NAMALWA (cell line): ENCODE measurements around the gene KCND2.
"Not testable (repeated sequence)": the region's sequence is repeated elsewhere in the genome, so short reads cannot be mapped to it uniquely, and the experiment has no call there.

Experiments
- DNase-seq: peaks from one replicate; pipeline ENCODE4 v3.0.0-alpha.2; 2015; ENCODE audit warnings: low spot score

The KCND2 gene

GRCh38 chr7:120502132-120502531 is 229.2 kb downstream of the KCND2 start:
- DNase-seq = no peak

- no peak for DNase-seq
Observed at GRCh38 chr7:120502825-120503224, 229.8 kb downstream of the KCND2 start.

GRCh38 chr7:120504386-120504785 is 231.4 kb downstream of the KCND2 start:
- no peak for DNase-seq

GRCh38 chr7:120505770-120506169 is 232.8 kb downstream of the KCND2 start:
- no peak for DNase-seq

- no peak for DNase-seq
Observed at GRCh38 chr7:120512701-120513100, 239.7 kb downstream of the KCND2 start.

GRCh38 chr7:120519224-120519623 is 246.2 kb downstream of the KCND2 start:
- DNase-seq = no peak

- no peak for DNase-seq
Observed at GRCh38 chr7:120521761-120522737, 249.1 kb downstream of the KCND2 start.

- DNase-seq = no peak
Observed at GRCh38 chr7:120523985-120524384, 251.0 kb downstream of the KCND2 start.

GRCh38 chr7:120526902-120527509 is 254.0 kb downstream of the KCND2 start:
- no peak for DNase-seq

- DNase-seq = no peak
Observed at GRCh38 chr7:120529736-120530135, 256.8 kb downstream of the KCND2 start.

- DNase-seq = no peak
Observed at GRCh38 chr7:120538335-120538734, 265.4 kb downstream of the KCND2 start.

- DNase-seq = no peak
Observed at GRCh38 chr7:120539321-120539720, 266.3 kb downstream of the KCND2 start.

- DNase-seq = no peak
Observed at GRCh38 chr7:120547605-120548004, 274.6 kb downstream of the KCND2 start.

- no peak for DNase-seq
Observed at GRCh38 chr7:120550494-120551048, 277.6 kb downstream of the KCND2 start.

- DNase-seq = no peak
Observed at GRCh38 chr7:120553491-120553890, 280.5 kb downstream of the KCND2 start.

- DNase-seq = peak; percentile 65
Observed at GRCh38 chr7:120554960-120555571, 282.1 kb downstream of the KCND2 start.

GRCh38 chr7:120564145-120564544 is 291.2 kb downstream of the KCND2 start:
- no peak for DNase-seq

- no peak for DNase-seq
Observed at GRCh38 chr7:120567204-120567603, 294.2 kb downstream of the KCND2 start.

GRCh38 chr7:120578657-120579056 is 305.7 kb downstream of the KCND2 start:
- not testable (repeated sequence) for DNase-seq

- no peak for DNase-seq
Observed at GRCh38 chr7:120582916-120583315, 309.9 kb downstream of the KCND2 start.

- no peak for DNase-seq
Observed at GRCh38 chr7:120583899-120584586, 311.1 kb downstream of the KCND2 start.

- no peak for DNase-seq
Observed at GRCh38 chr7:120586571-120586970, 313.6 kb downstream of the KCND2 start.
